Astrocyte (in vitro differentiated cells and primary cell): Measurements from ENCODE around the gene CYBA. TPM values are rescaled to one million over a fixed set of nuclear protein-coding genes. Genes with fewer than 3 reads are reported as not detected.

Source experiments
- DNase-seq: peaks from one replicate; pipeline ENCODE4 v3.0.0-alpha.2; 2010; ENCODE audit warnings: low read depth
- FAIRE-seq: peaks from 2 replicates; lab custom pipeline; 2011; peaks lifted over from hg19 to GRCh38; lab: Jason Lieb, UNC
- H2AFZ ChIP-seq: 2 replicates; pipeline ENCODE4 v1.6.0; 2012; ENCODE audit warnings: low read depth, low read length, inconsistent platforms
- H3K27ac ChIP-seq: 2 replicates; pipeline ENCODE4 v1.5.1; 2011; ENCODE audit warnings: low read depth, low read length, inconsistent platforms
- H3K27me3 ChIP-seq: 2 replicates; pipeline ENCODE4 v1.6.0; 2011; ENCODE audit warnings: low read length, inconsistent platforms; ENCODE audit not compliant: insufficient read depth
- H3K36me3 ChIP-seq: 2 replicates; pipeline ENCODE4 v1.5.1; 2011; ENCODE audit warnings: low read length, inconsistent platforms; ENCODE audit not compliant: insufficient read depth
- H3K4me1 ChIP-seq: 2 replicates; pipeline ENCODE4 v1.5.1; 2011; ENCODE audit warnings: low read length, inconsistent platforms; ENCODE audit not compliant: insufficient read depth
- H3K4me2 ChIP-seq: 2 replicates; pipeline ENCODE4 v1.6.0; 2012; ENCODE audit warnings: low read length, inconsistent platforms
- H3K4me3 ChIP-seq: 2 replicates; pipeline ENCODE4 v1.5.1; 2011; ENCODE audit warnings: low read depth, mild to moderate bottlenecking, low read length, inconsistent platforms; ENCODE audit not compliant: insufficient read depth
- H3K79me2 ChIP-seq: 2 replicates; pipeline ENCODE4 v1.6.0; 2012; ENCODE audit warnings: mild to moderate bottlenecking, low read length, inconsistent platforms; ENCODE audit not compliant: insufficient read depth
- H3K9ac ChIP-seq: 2 replicates; pipeline ENCODE4 v1.6.0; 2012; ENCODE audit warnings: mild to moderate bottlenecking, low read length, inconsistent platforms
- H3K9me3 ChIP-seq: 2 replicates; pipeline ENCODE4 v1.5.1; 2012; ENCODE audit warnings: low read depth, mild to moderate bottlenecking, low read length, inconsistent platforms; ENCODE audit not compliant: insufficient read depth
- H4K20me1 ChIP-seq: 2 replicates; pipeline ENCODE4 v1.6.0; 2012; ENCODE audit warnings: low read length, inconsistent platforms; ENCODE audit not compliant: insufficient read depth
- H3K27ac Mint-ChIP-seq: one replicate; pipeline ENCODE4 v1.8.0; 2021; ENCODE audit warnings: mild to moderate bottlenecking, mixed read lengths; ENCODE audit not compliant: unreplicated experiment
- H3K27me3 Mint-ChIP-seq: one replicate; pipeline ENCODE4 v1.8.0; 2021; ENCODE audit warnings: low read depth, mixed read lengths; ENCODE audit not compliant: unreplicated experiment
- H3K36me3 Mint-ChIP-seq: one replicate; pipeline ENCODE4 v1.8.0; 2021; ENCODE audit warnings: low read depth, mixed read lengths; ENCODE audit not compliant: unreplicated experiment
- H3K4me1 Mint-ChIP-seq: one replicate; pipeline ENCODE4 v1.8.0; 2021; ENCODE audit warnings: low read depth, mixed read lengths; ENCODE audit not compliant: unreplicated experiment
- H3K4me3 Mint-ChIP-seq: one replicate; pipeline ENCODE4 v1.8.0; 2021; ENCODE audit warnings: mild to moderate bottlenecking, moderate library complexity, mixed read lengths; ENCODE audit not compliant: unreplicated experiment
- H3K9me3 Mint-ChIP-seq: one replicate; pipeline ENCODE4 v1.8.0; 2021; ENCODE audit warnings: mild to moderate bottlenecking, mixed read lengths; ENCODE audit not compliant: unreplicated experiment
- CTCF ChIP-seq: IDR thresholded peaks from 2 replicates; pipeline ENCODE4 v1.5.1; 2011; ENCODE audit warnings: low read depth, mild to moderate bottlenecking, inconsistent platforms, low read length, moderate library complexity; ENCODE audit not compliant: insufficient read depth
- EZH2 ChIP-seq: IDR thresholded peaks from 2 replicates; pipeline ENCODE4 v1.6.1; 2012; ENCODE audit warnings: mild to moderate bottlenecking, low read length, inconsistent platforms; ENCODE audit not compliant: insufficient read depth
- total RNA-seq: library from RNA; stranded (reverse); gene quantifications from 2 replicates; pipeline ENCODE4 v1.2.1, GENCODE V29; 2021

The CYBA gene
- total RNA-seq, 1 donor from 2014 or later = 236 TPM

- H3K27ac Mint-ChIP-seq = peak overlapping the region; percentile 66
- no peaks in the 10 kb centered on the region for H3K27me3 Mint-ChIP-seq
- Histone ChIP-seq H3K9ac (no peak overlapping the region), H3K4me1 (no peaks in the 10 kb centered on the region), H3K79me2 (peaks cover 10% of the 10 kb centered on the region), H3K9me3 (no peaks in the 10 kb centered on the region), H3K4me3 (no peak overlapping the region), H3K27me3 (no peaks in the 10 kb centered on the region), H2AFZ (no peak overlapping the region), H4K20me1 (peaks cover 41% of the 10 kb centered on the region), H3K36me3 (peaks cover 32% of the 10 kb centered on the region), H3K4me2 (no peak overlapping the region), H3K27ac (no peak overlapping the region)
- DNase-seq = no peak
- no peak for TF ChIP-seq CTCF
- TF ChIP-seq EZH2 = no peak
- no peak for FAIRE-seq
- H3K9me3 Mint-ChIP-seq = no peaks in the 10 kb centered on the region
- H3K4me3 Mint-ChIP-seq = no peak overlapping the region
- peaks cover 22% of the 10 kb centered on the region for H3K36me3 Mint-ChIP-seq
- H3K4me1 Mint-ChIP-seq = peaks cover 5% of the 10 kb centered on the region
Measured at GRCh38 chr16:88599825-88600538, 50.9 kb downstream of the CYBA start.

DNA sequence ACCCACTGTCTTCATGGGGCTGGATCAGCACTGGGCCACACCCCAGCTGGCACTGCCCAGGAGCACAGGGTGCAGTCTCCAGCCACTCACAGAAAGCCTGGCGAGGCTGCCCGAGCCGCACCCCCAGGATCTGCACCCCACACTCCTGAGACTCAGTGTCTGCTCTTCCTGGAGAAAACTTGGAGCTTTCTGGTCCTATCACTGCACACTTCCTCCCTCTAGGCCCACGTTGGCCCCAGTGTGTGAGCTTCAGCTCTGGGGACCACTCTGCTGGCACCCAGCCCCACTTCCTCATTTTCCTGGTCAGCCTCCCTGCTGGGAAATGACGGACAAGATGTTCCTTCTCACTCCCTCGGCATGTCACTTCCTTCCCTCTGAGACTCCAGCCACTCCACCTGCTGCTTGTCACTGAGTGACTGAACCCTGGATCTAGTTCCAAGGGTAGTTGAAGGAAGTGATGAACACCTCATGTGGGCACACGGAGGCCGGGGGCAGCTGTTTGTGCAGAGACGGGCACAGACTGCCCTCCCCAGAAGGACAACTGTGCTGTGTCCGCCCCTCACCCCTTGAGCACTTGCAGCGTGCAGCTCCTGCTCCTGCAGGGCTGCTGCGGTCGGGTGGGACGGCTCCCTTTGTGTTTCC, 51.6 kb downstream of the CYBA start:
- TF ChIP-seq CTCF (no peak), EZH2 (no peak)
- H3K79me2 ChIP-seq = peaks cover 10% of the 10 kb centered on the region

More for the DNA sequence above, 51.6 kb downstream of the CYBA start:
- peaks cover 36% of the 10 kb centered on the region for H4K20me1 ChIP-seq
- no peaks in the 10 kb centered on the region for H3K27me3 ChIP-seq
- peaks cover 32% of the 10 kb centered on the region for H3K36me3 ChIP-seq
- FAIRE-seq = no peak
- Mint-ChIP-seq H3K9me3 (no peaks in the 10 kb centered on the region), H3K27ac (peak overlapping the region; percentile 66), H3K27me3 (no peaks in the 10 kb centered on the region), H3K36me3 (peaks cover 22% of the 10 kb centered on the region), H3K4me3 (no peak overlapping the region), H3K4me1 (peaks cover 5% of the 10 kb centered on the region)
- no peak overlapping the region for H3K9ac ChIP-seq
- no peak overlapping the region for H3K4me3 ChIP-seq
- H3K27ac ChIP-seq = no peak overlapping the region
- H3K4me2 ChIP-seq = no peak overlapping the region
- H3K9me3 ChIP-seq = no peaks in the 10 kb centered on the region
- DNase-seq = no peak
- no peak overlapping the region for H2AFZ ChIP-seq
- no peaks in the 10 kb centered on the region for H3K4me1 ChIP-seq
